ENCODE results near the gene CCSAP.

GRCh38 chr1:229316166-229316565, 26.7 kb downstream of the CCSAP start:
- TF ChIP-seq GATA2 (IDR thresholded peaks at IDR 0.05; ENCODE audit: low read depth, low read length) (no peak), GATA3 (IDR thresholded peaks at IDR 0.05; ENCODE audit: low read depth, low read length) (no peak)

All from SH-SY5Y (cell line).